HG03469 (cell line): Measurements from ENCODE around the gene ADGRF5.

Experiments
- ATAC-seq: cut with Tn5 transposase; IDR thresholded peaks from one replicate; pipeline ENCODE4 v1.9.1; 2021; ENCODE audit warnings: mild to moderate bottlenecking, moderate library complexity, moderate number of reproducible peaks; ENCODE audit not compliant: unreplicated experiment

Gene ADGRF5

DNA sequence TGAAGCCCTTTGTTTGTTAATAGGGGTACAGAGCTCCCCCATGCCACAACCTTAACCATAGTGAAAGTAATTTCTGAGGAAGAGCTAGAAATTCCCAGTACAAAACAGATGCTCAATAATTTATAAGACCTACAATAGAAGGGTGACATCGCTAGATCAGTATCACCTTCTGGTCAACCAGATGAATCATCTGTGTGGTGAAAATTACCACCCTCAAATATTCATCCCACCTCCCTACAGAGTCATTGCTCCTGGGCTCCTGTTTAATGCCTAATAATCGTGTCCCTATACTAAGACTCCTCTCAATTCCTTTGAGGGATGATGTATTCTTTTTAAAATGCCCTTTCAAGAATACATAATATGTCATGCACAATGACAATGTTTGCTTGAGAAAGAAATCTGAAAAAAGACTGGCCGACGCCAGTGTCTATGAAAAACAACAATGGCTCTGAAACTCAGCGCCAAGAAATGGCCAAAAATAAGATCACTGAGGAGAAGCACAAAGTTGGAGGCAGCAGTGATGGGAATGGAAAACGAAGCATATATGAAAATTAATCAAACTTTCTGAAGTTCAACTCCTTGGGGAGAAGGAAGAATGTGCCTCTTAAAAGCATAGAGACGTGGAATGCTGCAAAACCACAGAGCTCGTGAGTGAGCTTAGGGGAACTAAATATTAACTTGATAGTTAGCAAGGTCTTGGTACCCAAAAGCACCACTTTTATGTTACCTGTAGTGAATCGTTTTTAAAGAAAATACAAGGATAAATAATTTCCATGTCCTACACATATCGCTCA lies 11.0 kb upstream of the ADGRF5 start:
- ATAC-seq: no peak

DNA sequence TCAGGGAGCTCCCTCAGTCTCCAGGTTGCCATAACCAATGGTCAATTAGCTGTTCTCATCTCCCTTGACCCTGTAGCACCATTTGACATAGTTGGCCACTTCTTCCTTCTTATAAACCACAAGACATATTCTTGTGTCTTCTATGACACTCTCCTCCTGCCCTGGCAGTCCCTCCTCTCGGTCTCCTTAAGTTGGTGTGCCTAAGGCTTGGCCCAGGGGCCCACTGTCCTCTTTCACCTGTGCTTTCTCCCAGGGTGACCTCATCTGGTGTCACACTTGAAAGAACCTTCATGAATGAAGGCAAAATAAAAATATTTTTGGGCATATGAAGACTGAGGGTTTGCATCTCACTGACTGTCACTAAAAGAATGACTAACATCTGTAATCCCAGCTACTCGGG lies 9.7 kb upstream of the ADGRF5 start:
- ATAC-seq: no peak

DNA sequence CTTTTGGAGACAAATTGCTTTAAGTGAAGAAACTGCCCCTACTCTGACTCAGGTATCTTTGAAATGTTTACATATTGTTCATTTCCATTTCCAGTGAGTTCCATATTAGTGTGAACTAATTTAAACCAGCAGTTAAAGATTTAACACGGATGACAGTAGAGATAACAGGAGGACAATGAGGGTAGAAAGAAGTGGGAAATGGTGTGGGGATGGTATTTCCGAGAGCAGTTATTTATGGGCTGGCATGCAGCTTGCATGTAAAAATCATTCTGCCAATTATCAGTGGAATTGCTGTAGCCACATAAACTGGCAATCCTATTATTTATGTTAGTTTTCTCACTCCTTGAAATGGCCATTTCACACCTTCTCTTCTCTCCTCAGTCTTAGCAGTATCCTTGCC lies 8.6 kb upstream of the ADGRF5 start:
- ATAC-seq: no peak

DNA sequence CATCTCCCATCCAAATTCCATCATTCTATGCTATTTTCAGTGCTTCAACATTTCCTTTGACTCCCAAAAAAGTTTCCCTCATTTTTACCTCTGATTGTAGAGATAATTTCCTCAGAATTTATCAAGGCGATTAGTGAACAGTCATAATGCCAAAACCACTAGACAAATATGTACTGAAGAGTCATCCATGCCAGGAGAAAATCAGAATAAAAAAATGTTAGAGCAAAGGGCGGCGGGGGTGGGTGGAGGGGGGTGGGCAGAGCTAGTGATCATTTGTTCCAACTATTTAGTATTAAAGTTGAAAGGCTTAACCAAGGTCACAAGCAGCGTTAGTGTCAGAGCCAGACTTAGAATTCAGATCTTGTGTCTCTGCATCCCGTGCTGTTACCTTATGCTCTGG lies 5.3 kb upstream of the ADGRF5 start:
- ATAC-seq: no peak

DNA sequence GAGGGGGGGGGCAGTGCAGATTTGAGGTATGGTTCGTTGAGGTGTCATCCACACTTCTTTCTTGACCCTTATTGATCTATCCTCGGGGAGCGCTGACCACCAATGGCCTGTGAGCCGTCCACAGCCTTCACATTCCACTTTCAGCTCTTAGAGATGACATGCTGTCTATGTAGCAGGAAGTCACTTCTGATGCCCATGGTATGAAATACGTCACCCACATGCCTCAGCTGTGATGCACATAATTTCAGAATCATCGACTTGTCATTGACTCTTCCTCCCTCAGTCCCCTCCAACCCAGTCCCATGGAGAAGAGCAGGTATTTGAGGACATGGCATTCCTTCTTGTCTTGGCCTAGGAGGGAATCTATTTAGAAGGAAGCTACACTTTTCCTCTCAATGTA lies 4.7 kb upstream of the ADGRF5 start:
- ATAC-seq: no peak

DNA sequence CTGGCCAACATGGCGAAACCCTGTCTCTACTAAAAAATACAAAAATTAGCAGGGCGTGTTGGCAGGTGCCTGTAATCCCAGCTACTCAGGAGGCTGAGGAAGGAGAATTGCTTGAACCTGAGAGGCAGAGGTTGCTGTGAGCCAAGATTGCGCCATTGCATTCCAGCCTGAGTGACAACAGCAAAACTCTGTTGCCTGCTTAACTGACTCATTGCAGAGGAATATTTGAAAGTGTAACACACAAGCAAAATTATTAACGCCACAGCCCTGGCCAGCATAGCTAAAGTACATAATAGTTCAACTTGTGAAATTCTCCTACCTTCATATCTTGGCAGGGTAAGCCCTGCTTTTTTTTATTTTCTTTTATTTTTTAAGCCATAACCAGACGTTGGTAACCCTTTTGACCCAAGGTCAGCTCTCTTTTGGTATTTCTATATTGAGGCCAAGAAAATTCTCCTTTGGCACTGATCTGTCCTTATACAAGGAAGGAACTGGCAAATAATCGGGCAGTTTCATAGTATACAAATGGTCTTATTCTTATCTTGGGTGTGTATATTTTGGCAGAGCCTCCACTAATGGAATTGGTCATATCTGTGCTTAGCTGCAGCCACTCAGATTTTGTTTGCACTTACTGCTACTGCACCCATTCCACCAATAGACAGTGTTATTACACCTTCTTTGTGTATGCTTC lies 4.0 kb upstream of the ADGRF5 start:
- ATAC-seq: no peak

DNA sequence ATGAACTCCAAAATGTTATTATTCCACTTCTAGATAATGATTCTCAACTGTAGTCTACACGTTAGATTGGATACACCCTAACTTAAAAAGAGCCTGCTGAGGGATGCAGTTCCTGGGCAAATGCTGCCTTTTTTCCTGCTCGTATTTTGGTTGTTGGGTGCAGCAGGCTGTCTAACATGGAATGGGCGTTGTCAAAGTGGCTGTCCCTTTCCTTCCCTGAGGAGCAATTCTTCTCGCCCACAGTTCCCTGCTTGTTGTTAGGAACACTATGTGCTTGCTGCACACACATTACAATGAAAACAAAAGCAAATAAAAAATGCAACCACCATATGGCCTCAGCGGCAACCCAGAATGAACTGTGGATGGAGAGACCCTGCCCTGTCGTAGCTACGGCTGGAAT lies 1.7 kb upstream of the ADGRF5 start:
- no peak for ATAC-seq

DNA sequence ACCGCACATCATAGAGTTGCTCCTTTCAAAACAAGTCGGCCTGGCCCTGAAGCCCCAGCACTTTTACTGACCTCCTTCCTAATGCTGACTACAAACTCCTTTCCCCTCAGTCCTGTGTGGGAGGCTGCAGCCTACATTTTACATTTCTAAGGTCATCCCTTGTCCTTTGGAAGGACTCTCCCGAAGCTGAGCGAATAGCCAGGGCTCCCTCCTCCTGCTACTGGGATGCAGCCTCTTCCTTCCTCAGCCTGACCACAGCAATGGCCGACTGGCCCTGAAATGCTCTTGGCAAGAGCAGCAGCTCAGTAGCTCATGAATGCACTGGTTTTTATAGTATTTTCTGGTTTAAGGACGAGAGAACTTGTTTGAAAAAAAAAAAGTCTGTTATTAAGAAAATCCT lies 679 bp downstream of the ADGRF5 start:
- ATAC-seq: no peak

DNA sequence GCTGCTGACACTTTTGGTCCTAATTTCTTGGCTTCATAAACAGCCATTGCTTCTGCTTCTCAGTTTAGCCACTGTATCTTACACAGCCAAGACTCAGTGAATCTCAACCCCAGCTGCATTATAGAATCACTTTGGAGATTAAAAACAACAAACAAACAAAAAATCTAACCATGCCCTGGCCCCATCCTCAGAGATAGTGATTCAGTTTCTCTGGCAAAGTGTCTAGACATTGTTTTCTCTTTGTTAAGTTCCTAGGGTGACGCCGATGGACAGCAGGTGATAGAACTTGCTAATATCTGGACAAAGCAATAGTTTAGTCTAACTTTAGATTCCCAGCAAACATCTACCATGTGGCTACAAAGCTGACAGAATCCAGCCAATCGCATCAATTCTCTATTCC lies 2.9 kb downstream of the ADGRF5 start:
- no peak for ATAC-seq

DNA sequence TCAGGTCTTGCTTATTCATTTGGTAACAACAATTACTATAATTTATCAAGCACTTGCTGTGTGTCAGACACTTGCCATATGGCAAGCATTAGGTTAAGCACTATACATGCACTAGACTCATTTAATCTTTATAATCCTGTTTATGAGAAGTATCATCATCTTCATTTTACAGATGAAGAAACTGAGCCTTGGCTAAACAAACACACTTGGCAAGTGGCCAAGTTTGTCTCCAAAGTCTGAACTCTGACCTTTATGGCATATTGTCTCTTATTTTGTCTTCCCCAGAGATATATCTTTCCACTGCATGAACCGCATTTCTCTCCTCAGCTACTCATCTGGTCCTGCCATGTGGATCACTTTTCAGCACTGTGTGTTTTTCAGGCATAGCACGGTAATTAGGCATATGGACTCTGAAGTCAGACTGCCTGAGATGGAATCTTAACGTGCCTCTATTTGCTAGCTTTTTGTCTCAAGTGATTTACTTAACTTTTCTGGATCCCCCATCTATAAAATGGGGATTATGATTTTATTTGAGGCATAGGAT lies 4.7 kb downstream of the ADGRF5 start:
- no peak for ATAC-seq

DNA sequence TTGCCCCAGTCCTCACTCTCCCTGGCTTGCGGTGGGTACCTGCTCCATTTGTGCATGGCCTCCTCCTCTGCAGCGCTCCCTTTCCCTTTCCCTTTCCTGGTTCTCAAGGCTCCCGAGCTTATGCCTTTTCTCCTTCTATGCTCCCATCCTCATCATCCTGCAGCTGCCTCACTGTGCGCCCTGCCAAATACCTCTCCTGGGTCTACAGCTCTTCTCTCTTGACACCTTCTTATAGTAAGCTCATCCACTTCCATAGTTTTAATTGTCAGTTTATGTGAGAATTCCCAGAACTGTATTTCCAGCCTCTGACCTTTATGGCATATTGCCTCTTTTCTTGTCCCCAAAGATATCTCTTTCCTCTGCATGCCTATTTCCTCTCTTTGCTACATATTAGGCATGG lies 5.9 kb downstream of the ADGRF5 start:
- ATAC-seq: no peak

DNA sequence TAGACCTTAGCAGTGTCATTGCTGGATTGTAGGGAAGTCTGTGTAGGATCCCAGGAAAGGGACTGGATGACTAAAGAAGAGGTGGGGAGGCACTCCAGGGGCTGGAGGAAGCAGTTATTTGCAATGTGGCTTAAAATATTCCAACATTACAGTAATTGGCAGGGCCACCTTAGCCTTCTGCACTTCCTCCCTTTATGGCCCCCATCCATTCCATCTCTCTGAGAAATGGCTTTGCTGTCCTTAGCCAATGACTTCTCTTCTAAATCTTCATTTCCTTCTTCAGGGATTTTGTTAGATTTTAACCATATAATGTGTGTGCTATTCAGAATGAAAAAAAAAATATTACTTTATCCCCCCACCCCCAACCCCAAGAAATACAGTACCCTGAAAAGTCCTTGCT lies 6.4 kb downstream of the ADGRF5 start:
- ATAC-seq: no peak

DNA sequence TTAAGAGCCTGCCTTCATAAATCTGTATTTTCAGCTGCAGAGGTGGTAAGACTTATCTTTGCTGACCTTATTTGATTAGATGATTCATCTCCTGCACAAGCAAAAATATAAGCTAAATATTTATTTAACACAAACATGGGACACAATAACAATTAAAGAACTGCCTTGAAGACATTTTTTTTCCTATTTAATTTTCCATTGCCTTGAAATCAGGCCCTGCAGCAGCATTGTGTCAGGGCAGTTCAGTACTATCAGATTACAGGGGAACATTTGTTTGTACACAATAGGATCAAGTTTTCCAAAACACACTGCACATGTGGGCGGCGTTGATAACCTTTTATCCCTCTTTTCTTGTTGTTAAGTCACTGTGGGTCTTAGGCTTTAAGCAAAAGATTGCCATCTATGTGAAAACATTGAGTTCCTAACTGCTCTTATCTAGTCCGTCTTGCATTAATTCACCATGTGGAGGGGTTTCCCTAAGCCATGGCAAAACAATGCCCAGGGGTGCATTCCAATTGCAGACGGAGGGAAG lies 7.4 kb downstream of the ADGRF5 start:
- no peak for ATAC-seq

DNA sequence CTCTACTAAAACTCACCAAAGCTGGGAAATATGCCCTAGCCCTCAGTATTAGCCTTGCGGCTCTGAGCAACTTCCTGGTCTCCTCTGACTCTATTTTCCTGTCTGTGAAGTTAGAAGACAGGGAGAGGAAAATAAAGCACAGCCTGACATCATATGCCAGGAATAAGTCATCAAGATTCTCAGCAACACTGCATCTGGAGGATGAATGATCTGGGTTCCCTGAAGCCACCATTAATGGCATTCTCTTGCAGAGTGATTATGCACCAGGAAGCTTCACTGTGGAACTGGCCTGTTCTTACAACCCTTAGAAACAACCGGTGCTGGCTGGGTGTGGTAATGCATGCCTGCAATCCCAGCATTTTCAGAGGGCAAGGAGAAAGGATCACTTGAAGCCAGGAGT lies 12.4 kb downstream of the ADGRF5 start:
- ATAC-seq: no peak

DNA sequence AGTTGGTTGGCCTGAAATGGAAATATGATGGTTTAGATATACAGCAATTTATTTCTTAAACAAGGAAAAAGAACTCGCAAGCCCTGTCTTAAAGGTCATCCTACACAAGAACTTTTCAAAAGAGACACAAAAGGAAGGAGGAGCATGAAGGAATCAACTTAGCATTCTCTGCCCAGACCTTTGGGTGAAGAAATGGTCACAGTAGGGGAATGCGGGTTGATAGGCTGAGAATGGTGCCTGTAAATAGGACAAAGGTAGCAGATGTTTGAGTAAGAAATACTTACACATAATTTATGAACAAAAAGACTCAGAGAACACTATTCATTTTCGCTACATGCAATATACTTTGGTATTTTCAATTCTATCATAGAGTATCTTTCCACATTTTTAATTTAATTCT lies 15.0 kb downstream of the ADGRF5 start:
- ATAC-seq: no peak

DNA sequence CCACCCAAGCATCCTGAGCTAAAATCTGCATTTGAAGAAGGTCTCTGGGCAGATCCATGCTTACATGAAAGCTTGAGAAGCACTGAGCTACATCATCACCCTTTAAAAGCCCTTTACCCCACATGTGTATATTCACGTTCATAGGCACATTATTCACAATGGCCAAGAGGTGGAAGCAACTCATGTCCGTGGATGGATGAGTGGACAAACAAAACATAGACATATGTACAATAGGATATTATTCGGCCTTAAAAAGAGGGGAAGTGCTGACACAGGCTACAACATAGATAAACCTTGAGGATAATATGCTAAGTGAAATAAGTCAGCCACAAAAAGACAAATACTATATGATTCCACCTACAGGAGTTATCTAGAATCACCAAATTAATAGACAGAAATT lies 17.6 kb downstream of the ADGRF5 start:
- no peak for ATAC-seq

DNA sequence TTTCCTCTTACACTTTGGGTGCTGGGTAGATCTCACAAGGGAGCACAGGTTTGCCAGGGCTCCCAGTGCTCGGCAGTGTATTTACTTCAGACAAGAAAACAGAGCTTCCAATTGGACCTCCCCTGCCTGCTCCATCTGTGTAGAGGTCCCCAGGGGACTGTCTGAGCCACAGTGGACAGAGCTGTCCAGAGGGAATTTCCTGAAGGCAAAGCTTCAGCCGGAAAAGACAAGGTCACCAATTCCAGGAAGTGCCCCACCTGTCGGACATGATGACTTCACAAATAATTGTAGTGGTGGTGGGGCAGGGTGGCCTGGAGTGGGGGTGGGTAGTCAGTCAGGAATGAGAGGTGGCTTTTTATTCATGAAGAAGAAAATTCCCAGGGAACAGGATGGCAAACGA lies 18.6 kb downstream of the ADGRF5 start:
- ATAC-seq: no peak

DNA sequence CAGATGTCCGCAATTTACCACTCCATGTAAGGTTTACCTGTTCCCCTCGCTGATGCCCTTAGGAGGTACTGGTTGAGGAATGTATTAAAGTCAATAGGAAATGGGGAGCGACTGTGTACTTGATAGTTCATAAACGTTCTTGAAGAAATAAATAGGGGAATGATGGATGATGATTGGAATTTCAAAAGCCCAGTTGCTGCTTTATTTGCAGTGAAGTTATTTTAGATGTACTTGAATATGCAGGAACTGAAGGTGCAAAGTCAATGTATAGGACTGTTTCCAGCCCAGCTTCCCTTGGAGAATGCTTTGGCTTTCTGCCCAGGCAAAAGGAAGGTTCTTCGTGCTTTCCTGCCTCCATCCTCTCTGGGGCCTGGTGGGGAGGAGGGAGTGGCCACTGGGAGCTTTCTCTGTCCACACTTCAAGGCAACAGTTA lies 19.8 kb downstream of the ADGRF5 start:
- no peak for ATAC-seq

DNA sequence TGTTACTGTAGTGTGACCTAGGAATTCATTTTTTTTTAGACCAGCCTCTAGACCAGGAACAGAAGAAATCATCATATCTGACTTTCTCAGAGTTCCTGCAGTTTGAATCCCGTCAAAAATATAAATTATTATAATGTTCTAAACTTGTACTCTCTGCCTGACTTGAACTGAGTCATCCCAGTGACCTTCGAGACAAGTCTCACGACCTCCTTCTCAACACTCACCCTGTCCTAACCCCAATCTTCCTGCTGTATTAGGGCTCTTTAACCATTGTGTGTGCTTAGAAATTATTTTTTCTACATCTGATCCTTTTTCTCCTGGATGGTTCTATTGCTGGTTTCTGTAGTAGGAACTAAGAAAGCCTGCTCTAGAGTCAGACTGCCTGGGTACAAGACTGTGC lies 21.5 kb downstream of the ADGRF5 start:
- ATAC-seq: no peak

DNA sequence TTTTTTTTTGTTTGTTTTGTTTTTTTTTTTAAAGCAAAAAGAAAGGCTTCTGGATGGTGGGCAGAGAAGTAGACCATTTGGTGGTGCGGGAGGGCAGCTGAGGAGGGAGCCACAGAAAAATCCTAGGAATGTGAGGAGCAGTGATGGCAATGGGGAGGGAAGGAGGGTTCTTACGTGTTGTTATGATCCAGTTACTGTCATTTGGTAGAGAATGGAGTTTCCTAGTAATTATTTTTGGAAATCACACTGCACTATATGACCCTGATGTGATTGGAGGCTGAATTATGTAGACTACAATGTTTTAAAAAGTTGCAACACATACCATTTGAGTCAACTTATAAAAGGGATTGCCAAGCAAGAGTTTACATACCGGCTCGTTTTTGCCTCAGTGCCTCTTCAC lies 22.1 kb downstream of the ADGRF5 start:
- ATAC-seq: no peak

DNA sequence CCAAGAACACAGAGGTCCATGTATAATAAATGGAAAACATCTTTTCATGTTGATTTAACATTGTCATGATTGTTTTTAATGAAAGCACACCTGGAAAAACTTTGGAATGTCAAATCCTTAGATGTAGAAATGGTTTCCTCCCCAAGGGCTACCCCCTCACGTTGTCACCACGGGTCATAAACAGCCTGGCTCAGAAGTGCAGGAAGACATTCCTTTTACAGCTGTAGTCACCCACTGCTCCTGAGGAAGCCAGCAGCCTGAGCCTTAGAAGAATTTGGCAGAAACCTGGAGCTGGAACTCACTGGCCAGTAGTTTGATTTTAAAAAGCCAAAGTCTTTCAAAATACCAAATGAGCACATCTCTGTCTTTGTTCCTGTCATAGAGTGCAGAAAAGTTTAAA lies 23.7 kb downstream of the ADGRF5 start:
- no peak for ATAC-seq

DNA sequence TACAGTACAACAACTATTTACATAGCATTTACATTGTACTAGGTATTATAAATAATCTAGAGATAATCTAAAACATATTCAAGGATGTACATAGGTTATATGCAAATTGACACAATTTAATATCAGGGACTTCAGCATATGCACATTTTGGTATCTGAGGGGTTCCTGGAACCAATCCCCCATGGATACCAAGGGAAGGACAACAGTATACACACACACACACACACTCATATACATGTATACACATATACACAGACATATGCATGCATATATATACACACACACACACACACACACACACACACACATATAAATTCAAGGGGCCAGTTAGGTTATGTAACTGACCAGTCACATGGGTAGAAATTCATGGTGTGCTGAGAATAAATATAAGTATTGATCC lies 24.9 kb downstream of the ADGRF5 start:
- ATAC-seq: no peak
